WTC11 (cell line): Measurements from ENCODE around the gene FHIT. TPM values are rescaled to one million over a fixed set of nuclear protein-coding genes. Genes with fewer than 3 reads are reported as not detected.

Experiments used
- ATAC-seq: fragments of 200-7000 bp; cut with Tn5 transposase; 2 replicates; pipeline ENCODE4 v1.10.0; 2021; ENCODE audit warnings: mild to moderate bottlenecking, moderate library complexity
- CTCF ChIA-PET: fragments of 300-600 bp; sonication (Branson Sonifier 250); formaldehyde crosslinking; loops from one replicate; lab custom pipeline; 2021; ENCODE audit warnings: antibody characterized with exemption; lab: Charles Lee
- POLR2A ChIA-PET: fragments of 350-600 bp; sonication (Branson Sonifier 250); formaldehyde crosslinking; loops from one replicate; lab custom pipeline; 2021; ENCODE audit warnings: antibody characterized with exemption; lab: Charles Lee
- DNase-seq: peaks from one replicate; pipeline ENCODE4 v3.0.0; 2021; ENCODE audit warnings: low spot score
- H3K27ac Mint-ChIP-seq: 2 replicates; pipeline ENCODE4 v1.8.0; 2021; ENCODE audit warnings: mixed read lengths
- H3K27me3 Mint-ChIP-seq: 2 replicates; pipeline ENCODE4 v1.8.0; 2021; ENCODE audit warnings: low read depth, mild to moderate bottlenecking, moderate library complexity, mixed read lengths
- H3K36me3 Mint-ChIP-seq: 2 replicates; pipeline ENCODE4 v1.8.0; 2021; ENCODE audit warnings: mixed read lengths
- H3K4me1 Mint-ChIP-seq: 2 replicates; pipeline ENCODE4 v1.8.0; 2022; ENCODE audit warnings: mixed read lengths
- H3K4me3 Mint-ChIP-seq: 2 replicates; pipeline ENCODE4 v1.8.0; 2021; ENCODE audit warnings: mild to moderate bottlenecking, moderate library complexity, mixed read lengths
- H3K9me3 Mint-ChIP-seq: 2 replicates; pipeline ENCODE4 v1.8.0; 2021; ENCODE audit warnings: mixed read lengths
- AR ChIP-seq: fragments of 250-450 bp; sonication (Bioruptor Pico); IDR thresholded peaks from 2 replicates; pipeline ENCODE4 v1.9.0; 2021; ENCODE audit warnings: mild to moderate bottlenecking
- ATF3 ChIP-seq: sonication (generic); formaldehyde crosslinking; conservative IDR thresholded peaks from 2 replicates; pipeline ENCODE4 v1.8.1; 2022; ENCODE audit warnings: mild to moderate bottlenecking, missing genetic modification reagents
- CBFB ChIP-seq: sonication (generic); formaldehyde crosslinking; IDR thresholded peaks from 2 replicates; pipeline ENCODE4 v1.8.1; 2022; ENCODE audit warnings: mild to moderate bottlenecking, low read depth, missing genetic modification reagents
- CREB1 ChIP-seq: sonication (generic); formaldehyde crosslinking; IDR thresholded peaks from 2 replicates; pipeline ENCODE4 v1.8.0; 2023; ENCODE audit warnings: mild to moderate bottlenecking, missing genetic modification reagents
- GABPB1 ChIP-seq: sonication (generic); formaldehyde crosslinking; IDR thresholded peaks from 2 replicates; pipeline ENCODE4 v1.8.1; 2023; ENCODE audit warnings: mild to moderate bottlenecking, missing genetic modification reagents
- NFE2L1 ChIP-seq: sonication (generic); formaldehyde crosslinking; IDR thresholded peaks from 2 replicates; pipeline ENCODE4 v1.8.1; 2023; ENCODE audit warnings: missing genetic modification reagents
- SMAD4 ChIP-seq: sonication (generic); formaldehyde crosslinking; IDR thresholded peaks from 2 replicates; pipeline ENCODE4 v1.8.0; 2022; ENCODE audit warnings: mild to moderate bottlenecking, missing genetic modification reagents
- ZNF138 ChIP-seq: sonication (generic); formaldehyde crosslinking; conservative IDR thresholded peaks from 2 replicates; pipeline ENCODE4 v1.8.1; 2022; ENCODE audit warnings: mild to moderate bottlenecking, moderate library complexity, missing genetic modification reagents
- total RNA-seq: library from RNA; stranded (reverse); gene quantifications from 3 replicates; pipeline ENCODE4 v1.2.3, GENCODE V29; 2021
- TF ChIP-seq, protein P1 (sequence below): sonication (generic); formaldehyde crosslinking; IDR thresholded peaks from 2 replicates; pipeline ENCODE4 v1.8.1; 2023; ENCODE audit warnings: mild to moderate bottlenecking, missing genetic modification reagents
- TF ChIP-seq, protein P2 (sequence below): sonication (generic); formaldehyde crosslinking; IDR thresholded peaks from 2 replicates; pipeline ENCODE4 v1.8.0; 2023; ENCODE audit warnings: missing genetic modification reagents, mild to moderate bottlenecking, borderline replicate concordance
- TF ChIP-seq, protein P3 (sequence below): fragments of 250-450 bp; sonication (Bioruptor Pico); conservative IDR thresholded peaks from 2 replicates; pipeline ENCODE4 v1.9.0; 2021; ENCODE audit warnings: mild to moderate bottlenecking

Gene FHIT
- total RNA-seq, 1 experiment from 2014 or later: 2.6 TPM

- POLR2A ChIA-PET: no interaction called here
- no peak for TF ChIP-seq AR (CRISPR knock-in tag)
- TF ChIP-seq, protein P1, sequence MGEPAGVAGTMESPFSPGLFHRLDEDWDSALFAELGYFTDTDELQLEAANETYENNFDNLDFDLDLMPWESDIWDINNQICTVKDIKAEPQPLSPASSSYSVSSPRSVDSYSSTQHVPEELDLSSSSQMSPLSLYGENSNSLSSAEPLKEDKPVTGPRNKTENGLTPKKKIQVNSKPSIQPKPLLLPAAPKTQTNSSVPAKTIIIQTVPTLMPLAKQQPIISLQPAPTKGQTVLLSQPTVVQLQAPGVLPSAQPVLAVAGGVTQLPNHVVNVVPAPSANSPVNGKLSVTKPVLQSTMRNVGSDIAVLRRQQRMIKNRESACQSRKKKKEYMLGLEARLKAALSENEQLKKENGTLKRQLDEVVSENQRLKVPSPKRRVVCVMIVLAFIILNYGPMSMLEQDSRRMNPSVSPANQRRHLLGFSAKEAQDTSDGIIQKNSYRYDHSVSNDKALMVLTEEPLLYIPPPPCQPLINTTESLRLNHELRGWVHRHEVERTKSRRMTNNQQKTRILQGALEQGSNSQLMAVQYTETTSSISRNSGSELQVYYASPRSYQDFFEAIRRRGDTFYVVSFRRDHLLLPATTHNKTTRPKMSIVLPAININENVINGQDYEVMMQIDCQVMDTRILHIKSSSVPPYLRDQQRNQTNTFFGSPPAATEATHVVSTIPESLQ: no peak
- TF ChIP-seq CREB1 (CRISPR knock-in tag): no peak
- no peak for TF ChIP-seq NFE2L1 (CRISPR knock-in tag)
- TF ChIP-seq, protein P2, sequence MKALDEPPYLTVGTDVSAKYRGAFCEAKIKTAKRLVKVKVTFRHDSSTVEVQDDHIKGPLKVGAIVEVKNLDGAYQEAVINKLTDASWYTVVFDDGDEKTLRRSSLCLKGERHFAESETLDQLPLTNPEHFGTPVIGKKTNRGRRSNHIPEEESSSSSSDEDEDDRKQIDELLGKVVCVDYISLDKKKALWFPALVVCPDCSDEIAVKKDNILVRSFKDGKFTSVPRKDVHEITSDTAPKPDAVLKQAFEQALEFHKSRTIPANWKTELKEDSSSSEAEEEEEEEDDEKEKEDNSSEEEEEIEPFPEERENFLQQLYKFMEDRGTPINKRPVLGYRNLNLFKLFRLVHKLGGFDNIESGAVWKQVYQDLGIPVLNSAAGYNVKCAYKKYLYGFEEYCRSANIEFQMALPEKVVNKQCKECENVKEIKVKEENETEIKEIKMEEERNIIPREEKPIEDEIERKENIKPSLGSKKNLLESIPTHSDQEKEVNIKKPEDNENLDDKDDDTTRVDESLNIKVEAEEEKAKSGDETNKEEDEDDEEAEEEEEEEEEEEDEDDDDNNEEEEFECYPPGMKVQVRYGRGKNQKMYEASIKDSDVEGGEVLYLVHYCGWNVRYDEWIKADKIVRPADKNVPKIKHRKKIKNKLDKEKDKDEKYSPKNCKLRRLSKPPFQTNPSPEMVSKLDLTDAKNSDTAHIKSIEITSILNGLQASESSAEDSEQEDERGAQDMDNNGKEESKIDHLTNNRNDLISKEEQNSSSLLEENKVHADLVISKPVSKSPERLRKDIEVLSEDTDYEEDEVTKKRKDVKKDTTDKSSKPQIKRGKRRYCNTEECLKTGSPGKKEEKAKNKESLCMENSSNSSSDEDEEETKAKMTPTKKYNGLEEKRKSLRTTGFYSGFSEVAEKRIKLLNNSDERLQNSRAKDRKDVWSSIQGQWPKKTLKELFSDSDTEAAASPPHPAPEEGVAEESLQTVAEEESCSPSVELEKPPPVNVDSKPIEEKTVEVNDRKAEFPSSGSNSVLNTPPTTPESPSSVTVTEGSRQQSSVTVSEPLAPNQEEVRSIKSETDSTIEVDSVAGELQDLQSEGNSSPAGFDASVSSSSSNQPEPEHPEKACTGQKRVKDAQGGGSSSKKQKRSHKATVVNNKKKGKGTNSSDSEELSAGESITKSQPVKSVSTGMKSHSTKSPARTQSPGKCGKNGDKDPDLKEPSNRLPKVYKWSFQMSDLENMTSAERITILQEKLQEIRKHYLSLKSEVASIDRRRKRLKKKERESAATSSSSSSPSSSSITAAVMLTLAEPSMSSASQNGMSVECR (CRISPR knock-in tag): no peak
- no peak for TF ChIP-seq SMAD4 (CRISPR knock-in tag)
- TF ChIP-seq, protein P3, sequence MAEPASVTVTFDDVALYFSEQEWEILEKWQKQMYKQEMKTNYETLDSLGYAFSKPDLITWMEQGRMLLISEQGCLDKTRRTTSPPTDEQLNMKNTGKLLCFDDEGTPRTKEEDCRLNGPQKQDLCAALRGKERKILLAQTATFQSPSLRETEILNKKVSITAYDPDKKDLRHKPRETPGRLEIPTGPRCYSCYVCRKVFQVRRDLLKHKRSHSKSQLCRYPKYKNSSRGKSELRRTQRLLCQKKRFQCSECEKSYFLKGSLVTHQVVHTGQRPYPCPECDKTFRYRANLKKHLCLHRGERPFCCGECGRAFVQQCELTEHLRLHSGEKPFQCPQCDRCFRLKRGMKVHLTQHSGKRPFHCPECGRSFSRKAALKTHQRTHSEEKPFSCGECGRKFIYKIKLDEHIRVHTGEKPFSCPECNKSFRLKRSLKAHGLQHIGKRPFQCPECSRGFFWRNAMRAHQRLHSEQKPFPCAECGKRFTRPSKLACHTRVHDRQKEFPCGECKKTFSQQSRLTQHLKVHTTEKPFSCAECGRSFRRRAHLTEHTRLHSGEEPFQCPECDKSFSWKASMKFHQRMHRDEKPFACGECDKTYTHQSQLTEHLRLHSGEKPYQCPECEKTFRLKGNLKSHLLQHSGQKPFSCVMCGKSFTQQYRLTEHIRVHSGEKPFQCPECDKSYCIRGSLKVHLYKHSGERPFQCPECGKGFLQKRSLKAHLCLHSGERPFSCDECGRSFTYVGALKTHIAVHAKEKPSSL (CRISPR knock-in tag): no peak
- no peak for TF ChIP-seq CBFB (CRISPR knock-in tag)
- TF ChIP-seq GABPB1 (CRISPR knock-in tag): no peak
- peaks cover 12% of the 10 kb centered on the region for H3K9me3 Mint-ChIP-seq
- no peak for DNase-seq
- CTCF ChIA-PET: interaction anchor here (1.3 kb wide), 1 partner anchor 14 kb away, joined by 3 read pairs; no protein-coding TSS in a partner anchor
- no peak overlapping the region for H3K4me3 Mint-ChIP-seq
- no peaks in the 10 kb centered on the region for H3K36me3 Mint-ChIP-seq
- peaks cover 24% of the 10 kb centered on the region for H3K4me1 Mint-ChIP-seq
- H3K27me3 Mint-ChIP-seq: no peaks in the 10 kb centered on the region
- ATAC-seq: no peak
- no peak overlapping the region for H3K27ac Mint-ChIP-seq
Measured at GRCh38 chr3:59872128-59872527, 1379.1 kb downstream of the FHIT start.

DNA sequence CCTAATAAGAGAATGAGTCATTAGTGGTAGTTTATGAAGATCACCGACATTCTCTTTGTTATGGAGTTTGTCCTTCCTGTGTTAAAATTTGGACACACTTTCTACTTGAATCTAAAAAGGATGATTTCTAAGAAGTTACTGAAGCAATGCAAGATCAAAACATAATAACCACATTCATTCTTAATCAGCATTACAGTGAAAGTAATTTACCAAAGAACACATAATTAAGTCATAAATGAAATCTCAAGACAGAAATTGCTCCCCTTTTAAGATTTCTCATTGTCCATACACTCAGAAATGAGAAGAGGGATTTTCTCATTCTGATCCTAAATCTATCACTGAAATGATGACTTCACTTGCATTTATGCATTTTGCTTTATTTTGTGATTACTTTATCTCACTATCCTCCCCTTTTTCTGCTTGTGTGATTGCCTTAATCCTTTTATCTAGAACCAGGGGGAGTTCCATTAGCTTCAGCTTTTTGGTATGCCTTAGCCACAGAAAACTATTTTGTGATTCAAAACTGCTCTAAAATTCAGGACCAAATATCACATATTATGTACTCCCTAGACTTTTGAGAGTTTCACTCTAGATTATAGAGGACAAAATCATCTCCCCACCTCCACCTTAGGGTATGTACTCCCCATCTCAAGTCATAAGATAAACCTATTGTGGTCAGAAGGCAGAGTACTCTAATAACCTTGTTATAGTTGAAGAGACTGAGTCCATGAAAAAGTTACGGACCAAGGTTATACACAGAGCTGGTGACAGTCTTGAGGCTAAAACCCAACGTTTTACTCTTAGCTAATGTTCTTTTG lies 1383.9 kb downstream of the FHIT start:
- DNase-seq: no peak
- ATAC-seq: no peak
- TF ChIP-seq ATF3 (no peak), ZNF138 (CRISPR knock-in tag) (no peak)
- Mint-ChIP-seq H3K36me3 (peaks cover 5% of the 10 kb centered on the region; the same call in 1 of the 2 replicates), H3K27me3 (no peaks in the 10 kb centered on the region), H3K4me3 (no peak overlapping the region), H3K4me1 (peaks cover 5% of the 10 kb centered on the region), H3K9me3 (peaks cover 24% of the 10 kb centered on the region), H3K27ac (no peak overlapping the region)
- ChIA-PET CTCF (no interaction called here), POLR2A (no interaction called here)
